K562 (cell line): Measurements from ENCODE around the gene VPS13D. TPM values are rescaled to one million over a fixed set of nuclear protein-coding genes. Genes with fewer than 3 reads are reported as not detected.

Source experiments
- CCAR2 ChIP-seq: fragments of 200-400 bp; formaldehyde crosslinking; IDR thresholded peaks from 2 replicates; pipeline ENCODE4 v1.6.1; 2017; ENCODE audit warnings: mild to moderate bottlenecking, low read depth, low read length
- NR2C1 ChIP-seq, 2 experiments: fragments of 450-650 bp; IDR thresholded peaks; 2 replicates each; pipeline ENCODE4 v1.6.1; 2017; ENCODE audit warnings: mild to moderate bottlenecking in 2 of 2, antibody characterized with exemption in 1 of 2, inconsistent platforms in 1 of 2, missing compliant biosample characterization in 1 of 2, missing genetic modification characterization in 1 of 2
- POLR2G ChIP-seq: fragments of 200-400 bp; formaldehyde crosslinking; IDR thresholded peaks from 2 replicates; pipeline ENCODE4 v1.6.1; 2017; ENCODE audit warnings: low read depth, mild to moderate bottlenecking, antibody characterized with exemption, low read length, moderate library complexity
- STAT5A ChIP-seq: IDR thresholded peaks from 2 replicates; pipeline ENCODE4 v1.6.1; 2012; ENCODE audit warnings: low read length, inconsistent platforms, borderline replicate concordance
- TAF15 ChIP-seq: fragments of 200-400 bp; formaldehyde crosslinking; IDR thresholded peaks from 2 replicates; pipeline ENCODE4 v1.6.1; 2017; ENCODE audit warnings: mild to moderate bottlenecking, low read depth, low read length, moderate library complexity
- polyA plus RNA-seq, 8 experiments: library from polyadenylated mRNA; depleted of rRNA in 4 of 8; stranded (reverse) in 5 of 8; unstranded in 3 of 8; fragments of >200 nt; fragmentation: Nextera tagmentation in 2 of 8; fragmentation: Illumina TruSeq in 1 of 8; extraction: Ambion mirVana in 2 of 8; extraction: Trizol in 1 of 8; gene quantifications; 2 replicates each; pipeline versions ENCODE4 v1.2.1 to v1.2.3, GENCODE V29; 2011 to 2014; ENCODE audit warnings: inconsistent platforms in 1 of 8, missing spikeins in 1 of 8
- total RNA-seq, 7 experiments: library from RNA; depleted of rRNA in 6 of 7; stranded (reverse); fragments of >200 nt in 6 of 7; fragmentation: Illumina TruSeq in 2 of 7; extraction: Trizol in 2 of 7; gene quantifications; 2 replicates each; pipeline versions ENCODE4 v1.2.1 to v1.2.3, GENCODE V29; 2011 to 2021; ENCODE audit warnings: low replicate concordance in 1 of 7
- TF ChIP-seq, protein P1 (sequence below), 2 experiments: fragments of 450-650 bp; IDR thresholded peaks; 2 replicates each; pipeline ENCODE4 v1.6.1; 2016
- TF ChIP-seq, protein P2 (sequence below), 2 experiments: IDR thresholded peaks; 2 replicates each; pipeline ENCODE4 v1.6.1; 2011; ENCODE audit warnings: borderline replicate concordance in 1 of 2, control low read depth in 1 of 2, low read depth in 1 of 2, low read length in 1 of 2, mild to moderate bottlenecking in 1 of 2, mixed read lengths in 1 of 2, moderate library complexity in 1 of 2; ENCODE audit not compliant: insufficient read depth in 1 of 2, insufficient read length in 1 of 2, poor library complexity in 1 of 2, severe bottlenecking in 1 of 2; ENCODE audit errors: extremely low read depth in 1 of 2
- TF ChIP-seq, protein P3 (sequence below): fragments of 450-650 bp; IDR thresholded peaks from 2 replicates; pipeline ENCODE4 v1.6.1; 2016; ENCODE audit warnings: mild to moderate bottlenecking, moderate library complexity

The VPS13D gene
- total and polyA plus RNA-seq, 9 of the 15 experiments (the other 6 are each of a cell fraction or from before 2014, with no cell fraction given) = 6.1 to 51.5 (median 38.5) TPM

DNA sequence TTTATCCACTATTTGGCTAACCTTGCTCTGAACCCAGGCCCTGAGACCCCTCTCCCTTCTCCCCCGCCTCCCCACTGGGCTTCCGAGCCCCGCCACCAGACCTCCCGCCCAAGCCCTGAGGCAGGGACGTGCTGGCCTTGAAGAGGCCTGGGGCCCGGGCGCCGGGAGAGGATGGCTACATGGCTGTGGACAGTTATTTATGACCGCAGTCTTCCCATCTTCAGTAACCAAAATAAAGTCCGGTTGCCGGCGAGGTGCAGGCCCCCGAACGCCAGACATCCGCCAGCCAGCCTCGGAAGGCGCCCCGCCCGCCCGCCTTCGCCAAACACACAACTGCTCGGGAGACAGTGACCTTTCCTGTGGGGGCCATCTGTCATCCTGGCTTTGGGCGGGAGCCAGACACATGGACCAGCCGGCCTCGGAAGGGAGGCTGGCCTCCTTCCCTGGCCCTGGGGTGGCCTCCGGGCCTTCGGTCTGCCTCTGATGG lies 319.2 kb downstream of the VPS13D start (continued):
- no peak for TF ChIP-seq CCAR2
- TF ChIP-seq, protein P1, sequence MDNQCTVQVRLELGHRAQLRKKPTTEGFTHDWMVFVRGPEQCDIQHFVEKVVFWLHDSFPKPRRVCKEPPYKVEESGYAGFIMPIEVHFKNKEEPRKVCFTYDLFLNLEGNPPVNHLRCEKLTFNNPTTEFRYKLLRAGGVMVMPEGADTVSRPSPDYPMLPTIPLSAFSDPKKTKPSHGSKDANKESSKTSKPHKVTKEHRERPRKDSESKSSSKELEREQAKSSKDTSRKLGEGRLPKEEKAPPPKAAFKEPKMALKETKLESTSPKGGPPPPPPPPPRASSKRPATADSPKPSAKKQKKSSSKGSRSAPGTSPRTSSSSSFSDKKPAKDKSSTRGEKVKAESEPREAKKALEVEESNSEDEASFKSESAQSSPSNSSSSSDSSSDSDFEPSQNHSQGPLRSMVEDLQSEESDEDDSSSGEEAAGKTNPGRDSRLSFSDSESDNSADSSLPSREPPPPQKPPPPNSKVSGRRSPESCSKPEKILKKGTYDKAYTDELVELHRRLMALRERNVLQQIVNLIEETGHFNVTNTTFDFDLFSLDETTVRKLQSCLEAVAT (IDR thresholded peaks at IDR 0.05) = no peak
- TF ChIP-seq, protein P2, sequence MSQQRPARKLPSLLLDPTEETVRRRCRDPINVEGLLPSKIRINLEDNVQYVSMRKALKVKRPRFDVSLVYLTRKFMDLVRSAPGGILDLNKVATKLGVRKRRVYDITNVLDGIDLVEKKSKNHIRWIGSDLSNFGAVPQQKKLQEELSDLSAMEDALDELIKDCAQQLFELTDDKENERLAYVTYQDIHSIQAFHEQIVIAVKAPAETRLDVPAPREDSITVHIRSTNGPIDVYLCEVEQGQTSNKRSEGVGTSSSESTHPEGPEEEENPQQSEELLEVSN (IDR thresholded peaks at IDR 0.05; ENCODE audit: borderline replicate concordance in 1 of 2, extremely low read depth in 1 of 2, insufficient read depth in 1 of 2, insufficient read length in 1 of 2, low read depth in 1 of 2, low read length in 1 of 2, poor library complexity in 1 of 2, severe bottlenecking in 1 of 2) = peak; percentile 75 to 93
- TF ChIP-seq, protein P3, sequence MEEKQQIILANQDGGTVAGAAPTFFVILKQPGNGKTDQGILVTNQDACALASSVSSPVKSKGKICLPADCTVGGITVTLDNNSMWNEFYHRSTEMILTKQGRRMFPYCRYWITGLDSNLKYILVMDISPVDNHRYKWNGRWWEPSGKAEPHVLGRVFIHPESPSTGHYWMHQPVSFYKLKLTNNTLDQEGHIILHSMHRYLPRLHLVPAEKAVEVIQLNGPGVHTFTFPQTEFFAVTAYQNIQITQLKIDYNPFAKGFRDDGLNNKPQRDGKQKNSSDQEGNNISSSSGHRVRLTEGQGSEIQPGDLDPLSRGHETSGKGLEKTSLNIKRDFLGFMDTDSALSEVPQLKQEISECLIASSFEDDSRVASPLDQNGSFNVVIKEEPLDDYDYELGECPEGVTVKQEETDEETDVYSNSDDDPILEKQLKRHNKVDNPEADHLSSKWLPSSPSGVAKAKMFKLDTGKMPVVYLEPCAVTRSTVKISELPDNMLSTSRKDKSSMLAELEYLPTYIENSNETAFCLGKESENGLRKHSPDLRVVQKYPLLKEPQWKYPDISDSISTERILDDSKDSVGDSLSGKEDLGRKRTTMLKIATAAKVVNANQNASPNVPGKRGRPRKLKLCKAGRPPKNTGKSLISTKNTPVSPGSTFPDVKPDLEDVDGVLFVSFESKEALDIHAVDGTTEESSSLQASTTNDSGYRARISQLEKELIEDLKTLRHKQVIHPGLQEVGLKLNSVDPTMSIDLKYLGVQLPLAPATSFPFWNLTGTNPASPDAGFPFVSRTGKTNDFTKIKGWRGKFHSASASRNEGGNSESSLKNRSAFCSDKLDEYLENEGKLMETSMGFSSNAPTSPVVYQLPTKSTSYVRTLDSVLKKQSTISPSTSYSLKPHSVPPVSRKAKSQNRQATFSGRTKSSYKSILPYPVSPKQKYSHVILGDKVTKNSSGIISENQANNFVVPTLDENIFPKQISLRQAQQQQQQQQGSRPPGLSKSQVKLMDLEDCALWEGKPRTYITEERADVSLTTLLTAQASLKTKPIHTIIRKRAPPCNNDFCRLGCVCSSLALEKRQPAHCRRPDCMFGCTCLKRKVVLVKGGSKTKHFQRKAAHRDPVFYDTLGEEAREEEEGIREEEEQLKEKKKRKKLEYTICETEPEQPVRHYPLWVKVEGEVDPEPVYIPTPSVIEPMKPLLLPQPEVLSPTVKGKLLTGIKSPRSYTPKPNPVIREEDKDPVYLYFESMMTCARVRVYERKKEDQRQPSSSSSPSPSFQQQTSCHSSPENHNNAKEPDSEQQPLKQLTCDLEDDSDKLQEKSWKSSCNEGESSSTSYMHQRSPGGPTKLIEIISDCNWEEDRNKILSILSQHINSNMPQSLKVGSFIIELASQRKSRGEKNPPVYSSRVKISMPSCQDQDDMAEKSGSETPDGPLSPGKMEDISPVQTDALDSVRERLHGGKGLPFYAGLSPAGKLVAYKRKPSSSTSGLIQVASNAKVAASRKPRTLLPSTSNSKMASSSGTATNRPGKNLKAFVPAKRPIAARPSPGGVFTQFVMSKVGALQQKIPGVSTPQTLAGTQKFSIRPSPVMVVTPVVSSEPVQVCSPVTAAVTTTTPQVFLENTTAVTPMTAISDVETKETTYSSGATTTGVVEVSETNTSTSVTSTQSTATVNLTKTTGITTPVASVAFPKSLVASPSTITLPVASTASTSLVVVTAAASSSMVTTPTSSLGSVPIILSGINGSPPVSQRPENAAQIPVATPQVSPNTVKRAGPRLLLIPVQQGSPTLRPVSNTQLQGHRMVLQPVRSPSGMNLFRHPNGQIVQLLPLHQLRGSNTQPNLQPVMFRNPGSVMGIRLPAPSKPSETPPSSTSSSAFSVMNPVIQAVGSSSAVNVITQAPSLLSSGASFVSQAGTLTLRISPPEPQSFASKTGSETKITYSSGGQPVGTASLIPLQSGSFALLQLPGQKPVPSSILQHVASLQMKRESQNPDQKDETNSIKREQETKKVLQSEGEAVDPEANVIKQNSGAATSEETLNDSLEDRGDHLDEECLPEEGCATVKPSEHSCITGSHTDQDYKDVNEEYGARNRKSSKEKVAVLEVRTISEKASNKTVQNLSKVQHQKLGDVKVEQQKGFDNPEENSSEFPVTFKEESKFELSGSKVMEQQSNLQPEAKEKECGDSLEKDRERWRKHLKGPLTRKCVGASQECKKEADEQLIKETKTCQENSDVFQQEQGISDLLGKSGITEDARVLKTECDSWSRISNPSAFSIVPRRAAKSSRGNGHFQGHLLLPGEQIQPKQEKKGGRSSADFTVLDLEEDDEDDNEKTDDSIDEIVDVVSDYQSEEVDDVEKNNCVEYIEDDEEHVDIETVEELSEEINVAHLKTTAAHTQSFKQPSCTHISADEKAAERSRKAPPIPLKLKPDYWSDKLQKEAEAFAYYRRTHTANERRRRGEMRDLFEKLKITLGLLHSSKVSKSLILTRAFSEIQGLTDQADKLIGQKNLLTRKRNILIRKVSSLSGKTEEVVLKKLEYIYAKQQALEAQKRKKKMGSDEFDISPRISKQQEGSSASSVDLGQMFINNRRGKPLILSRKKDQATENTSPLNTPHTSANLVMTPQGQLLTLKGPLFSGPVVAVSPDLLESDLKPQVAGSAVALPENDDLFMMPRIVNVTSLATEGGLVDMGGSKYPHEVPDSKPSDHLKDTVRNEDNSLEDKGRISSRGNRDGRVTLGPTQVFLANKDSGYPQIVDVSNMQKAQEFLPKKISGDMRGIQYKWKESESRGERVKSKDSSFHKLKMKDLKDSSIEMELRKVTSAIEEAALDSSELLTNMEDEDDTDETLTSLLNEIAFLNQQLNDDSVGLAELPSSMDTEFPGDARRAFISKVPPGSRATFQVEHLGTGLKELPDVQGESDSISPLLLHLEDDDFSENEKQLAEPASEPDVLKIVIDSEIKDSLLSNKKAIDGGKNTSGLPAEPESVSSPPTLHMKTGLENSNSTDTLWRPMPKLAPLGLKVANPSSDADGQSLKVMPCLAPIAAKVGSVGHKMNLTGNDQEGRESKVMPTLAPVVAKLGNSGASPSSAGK = peak; percentile 89
- peak; percentile 46; the same call in 1 of the 2 replicates for TF ChIP-seq NR2C1 (IDR thresholded peaks at IDR 0.05)
- TF ChIP-seq NR2C1 (tag; IDR thresholded peaks at IDR 0.05) = peak; percentile 44; the same call in 1 of the 2 replicates
- TF ChIP-seq TAF15 = no peak
- TF ChIP-seq STAT5A = no peak
- peak; percentile 63 for TF ChIP-seq POLR2G
